GM21447 (cell line): ENCODE results near the gene NCAPG2.
"Not testable (repeated sequence)": the region's sequence is repeated elsewhere in the genome, so short reads cannot be mapped to it uniquely, and the experiment has no call there.

Source experiments
- ATAC-seq: cut with Tn5 transposase; IDR thresholded peaks from one replicate; pipeline ENCODE4 v1.9.1; 2021; ENCODE audit not compliant: unreplicated experiment

NCAPG2 gene

GRCh38 chr7:158646766-158647474 is 57.7 kb downstream of the NCAPG2 start:
- ATAC-seq = no peak

- no peak for ATAC-seq
Observed at GRCh38 chr7:158645842-158646241, 58.8 kb downstream of the NCAPG2 start.

- ATAC-seq = no peak
Observed at GRCh38 chr7:158642149-158642548, 62.5 kb downstream of the NCAPG2 start.

- ATAC-seq = no peak
Observed at GRCh38 chr7:158638001-158638400, 66.6 kb downstream of the NCAPG2 start.

- ATAC-seq = peak; percentile 90
Observed at GRCh38 chr7:158633055-158633956, 71.3 kb downstream of the NCAPG2 start.

- ATAC-seq = no peak
Observed at GRCh38 chr7:158631574-158632195, 72.9 kb downstream of the NCAPG2 start.

- not testable (repeated sequence) for ATAC-seq
Observed at GRCh38 chr7:158626289-158626688, 78.3 kb downstream of the NCAPG2 start.

- ATAC-seq = no peak
Observed at GRCh38 chr7:158623241-158623640, 81.4 kb downstream of the NCAPG2 start.

GRCh38 chr7:158620839-158621441 is 83.7 kb downstream of the NCAPG2 start:
- ATAC-seq = no peak

GRCh38 chr7:158620418-158620817 is 84.2 kb downstream of the NCAPG2 start:
- ATAC-seq = no peak

GRCh38 chr7:158618745-158619140 is 85.9 kb downstream of the NCAPG2 start:
- ATAC-seq = no peak

- ATAC-seq = no peak
Observed at GRCh38 chr7:158617737-158618128, 86.9 kb downstream of the NCAPG2 start.

GRCh38 chr7:158616050-158616449 is 88.6 kb downstream of the NCAPG2 start:
- ATAC-seq = no peak

GRCh38 chr7:158614700-158615099 is 89.9 kb downstream of the NCAPG2 start:
- no peak for ATAC-seq

GRCh38 chr7:158613481-158613880 is 91.1 kb downstream of the NCAPG2 start:
- ATAC-seq = peak; percentile 92

GRCh38 chr7:158612546-158612945 is 92.1 kb downstream of the NCAPG2 start:
- ATAC-seq = no peak

GRCh38 chr7:158611541-158611940 is 93.1 kb downstream of the NCAPG2 start:
- ATAC-seq = no peak

GRCh38 chr7:158609313-158609974 is 95.2 kb downstream of the NCAPG2 start:
- no peak for ATAC-seq

GRCh38 chr7:158607563-158607962 is 97.0 kb downstream of the NCAPG2 start:
- ATAC-seq = no peak

GRCh38 chr7:158606671-158607424 is 97.8 kb downstream of the NCAPG2 start:
- ATAC-seq = no peak
